Neural cell (in vitro differentiated cells): Measurements from ENCODE around the gene KCNT1.

Experiments
- CTCF ChIP-seq: fragments of 450-650 bp; IDR thresholded peaks from 2 replicates; pipeline ENCODE4 v1.5.1; 2014; ENCODE audit warnings: antibody characterized with exemption, mild to moderate bottlenecking, moderate library complexity; ENCODE audit not compliant: poor library complexity, severe bottlenecking
- MXI1 ChIP-seq: fragments of 450-650 bp; conservative IDR thresholded peaks from 2 replicates; pipeline ENCODE4 v1.6.1; 2014; ENCODE audit warnings: antibody characterized with exemption, mild to moderate bottlenecking; ENCODE audit not compliant: poor library complexity, severe bottlenecking
- POLR2AphosphoS5 ChIP-seq: IDR thresholded peaks from 2 replicates; pipeline ENCODE4 v1.6.1; 2012
- REST ChIP-seq: IDR thresholded peaks from 2 replicates; pipeline ENCODE4 v1.6.1; 2012; ENCODE audit warnings: borderline replicate concordance

- no peak for TF ChIP-seq CTCF
- TF ChIP-seq REST, result no peak
- TF ChIP-seq POLR2AphosphoS5, result no peak
- no peak for TF ChIP-seq MXI1
Observed at GRCh38 chr9:135803441-135803840, 101.5 kb downstream of the KCNT1 start.
